GM12878 (cell line): ENCODE results near the gene ANO8. TPM values are rescaled to one million over a fixed set of nuclear protein-coding genes. Genes with fewer than 3 reads are reported as not detected.

Source experiments
- ATAC-seq: fragments of 200-7000 bp; cut with Tn5 transposase; 3 replicates; pipeline ENCODE4 v1.9.1; 2020; ENCODE audit warnings: mild to moderate bottlenecking, moderate library complexity
- BruUV-seq: library from RNA; stranded (reverse); fragments of 400-500 nt; replicated peaks from 2 replicates; lab custom pipeline; 2021; lab: Mats Ljungman, UMichigan
- CTCF ChIA-PET: fragments of 300-600 bp; sonication (Branson Sonifier 250); formaldehyde crosslinking; extraction: SDS; loops from one replicate; lab custom pipeline; 2021; ENCODE audit warnings: inconsistent platforms; lab: Yijun Ruan, JAX
- POLR2A ChIA-PET: fragments of 350-600 bp; formaldehyde crosslinking; extraction: SDS; loops from one replicate; lab custom pipeline; 2021; ENCODE audit warnings: inconsistent platforms; lab: Charles Lee
- RAD21 ChIA-PET: fragments of 300-600 bp; sonication (Branson Sonifier 250); formaldehyde crosslinking; loops from one replicate; lab custom pipeline; 2023; ENCODE audit warnings: antibody characterized with exemption; ENCODE audit not compliant: unreplicated experiment; lab: Charles Lee
- SMC1A ChIA-PET: fragments of 300-600 bp; sonication (Branson Sonifier 250); formaldehyde crosslinking; loops from one replicate; lab custom pipeline; 2023; ENCODE audit not compliant: unreplicated experiment, uncharacterized antibody; lab: Charles Lee
- DNase-seq: peaks from one replicate; pipeline ENCODE4 v3.0.0-alpha.2; 2011; ENCODE audit warnings: low read depth, low spot score
- FAIRE-seq: peaks from 3 replicates; lab custom pipeline; 2011; peaks lifted over from hg19 to GRCh38; lab: Jason Lieb, UNC
- H2AFZ ChIP-seq: 2 replicates; pipeline ENCODE4 v1.6.0; 2011; ENCODE audit warnings: low read depth, low read length, control low read depth; ENCODE audit not compliant: control insufficient read depth
- H3K27ac ChIP-seq: 2 replicates; pipeline ENCODE4 v1.5.1; 2011; ENCODE audit warnings: control low read depth; ENCODE audit not compliant: control insufficient read depth, insufficient read depth
- H3K27me3 ChIP-seq, 2 experiments: replicated peaks in 1 of 2; 2 replicates each; pipeline versions ENCODE4 v1.6.0 to v1.6.1; 2011; ENCODE audit warnings: low read length in 1 of 2; ENCODE audit not compliant: control insufficient read depth in 2 of 2, insufficient read depth in 2 of 2
- H3K36me3 ChIP-seq, 2 experiments: 2 replicates each; pipeline ENCODE4 v1.5.1; 2011; ENCODE audit warnings: low read length in 1 of 2; ENCODE audit not compliant: control insufficient read depth in 2 of 2, insufficient read depth in 2 of 2
- H3K4me1 ChIP-seq: 2 replicates; pipeline ENCODE4 v1.6.1; 2011; ENCODE audit warnings: mild to moderate bottlenecking, low read length, moderate library complexity, mixed read lengths; ENCODE audit not compliant: control insufficient read depth, insufficient read depth
- H3K4me2 ChIP-seq: 2 replicates; pipeline ENCODE4 v1.6.0; 2011; ENCODE audit warnings: control low read depth; ENCODE audit not compliant: control insufficient read depth, insufficient read depth
- H3K4me3 ChIP-seq: fragments of 200-600 bp; sonication (generic); 2 replicates; pipeline ENCODE4 v1.5.1; 2016
- H3K79me2 ChIP-seq: 2 replicates; pipeline ENCODE4 v1.6.0; 2011; ENCODE audit warnings: low read length; ENCODE audit not compliant: control insufficient read depth, insufficient read depth
- H3K9ac ChIP-seq: 2 replicates; pipeline ENCODE4 v1.8.0; 2011; ENCODE audit warnings: low read length, control low read depth, mixed read lengths; ENCODE audit not compliant: control insufficient read depth, insufficient read depth
- H3K9me3 ChIP-seq: replicated peaks from 3 replicates; pipeline ENCODE4 v1.5.1; 2011; ENCODE audit warnings: mild to moderate bottlenecking, low read length; ENCODE audit not compliant: control insufficient read depth, insufficient read depth
- H4K20me1 ChIP-seq: 2 replicates; pipeline ENCODE4 v1.6.0; 2011; ENCODE audit not compliant: control insufficient read depth, insufficient read depth
- CBX3 ChIP-seq: fragments of 200-600 bp; sonication (generic); IDR thresholded peaks from 2 replicates; pipeline ENCODE4 v1.6.1; 2016; ENCODE audit warnings: low read depth, borderline replicate concordance
- FOXK2 ChIP-seq: fragments of 450-650 bp; IDR thresholded peaks from 2 replicates; pipeline ENCODE4 v1.6.1; 2017; ENCODE audit warnings: mild to moderate bottlenecking, moderate library complexity
- IRF4 ChIP-seq: IDR thresholded peaks from 2 replicates; pipeline ENCODE4 v1.6.1; 2011; ENCODE audit warnings: low read depth, low read length
- NFYA ChIP-seq: IDR thresholded peaks from 2 replicates; pipeline ENCODE4 v1.6.1; 2011; ENCODE audit warnings: low read depth, mild to moderate bottlenecking, low read length, improper control_type of control experiment, borderline replicate concordance
- PAX5 ChIP-seq: IDR thresholded peaks from 2 replicates; pipeline ENCODE4 v1.6.1; 2011; ENCODE audit warnings: low read depth, low read length, borderline replicate concordance
- RBBP5 ChIP-seq: fragments of 200-600 bp; sonication (generic); conservative IDR thresholded peaks from 2 replicates; pipeline ENCODE4 v1.6.1; 2016
- RCOR1 ChIP-seq: conservative IDR thresholded peaks from 2 replicates; pipeline ENCODE4 v1.6.1; 2012; ENCODE audit warnings: low read depth, low read length, improper control_type of control experiment
- SUPT20H ChIP-seq: IDR thresholded peaks from 2 replicates; pipeline ENCODE4 v1.6.1; 2011; ENCODE audit warnings: low read depth, mild to moderate bottlenecking, low read length, moderate library complexity, borderline replicate concordance; ENCODE audit not compliant: control insufficient read depth
- ZNF217 ChIP-seq: fragments of 450-650 bp; IDR thresholded peaks from 2 replicates; pipeline ENCODE4 v1.6.1; 2017; ENCODE audit warnings: antibody characterized with exemption, mild to moderate bottlenecking
- WGBS: methylation state at CpG from one replicate; pipeline ENCODE4 v1.1.6; 2016; ENCODE audit warnings: low lambda C conversion rate; ENCODE audit not compliant: insufficient replicate concordance, insufficient coverage; ENCODE audit errors: missing lambda C conversion rate; 5-methylcytosine and 5-hydroxymethylcytosine counted together
- in situ Hi-C: fragments of 300-500 bp; cut with MboI; formaldehyde crosslinking; loops from 9 replicates; pipeline ENCODE4 v1.14.3; 2018; ENCODE audit warnings: mixed read lengths
- intact Hi-C: fragments of 100-400 bp; cut with micrococcal nuclease; formaldehyde crosslinking; loops from one replicate; pipeline ENCODE4 v1.14.2; 2022; ENCODE audit not compliant: unreplicated experiment
- polyA plus RNA-seq, 11 experiments: library from polyadenylated mRNA; depleted of rRNA in 4 of 11; unstranded in 6 of 11; stranded (reverse) in 5 of 11; fragments of >200 nt; fragmentation: Nextera tagmentation in 4 of 11; fragmentation: Illumina TruSeq in 1 of 11; extraction: Ambion mirVana in 4 of 11; extraction: Trizol in 1 of 11; gene quantifications; 1 replicate in 1 of 11; 2 replicates in 10 of 11; pipeline versions ENCODE4 v1.2.1 to v1.2.3, GENCODE V29; 2011 to 2016; ENCODE audit warnings: inconsistent platforms in 2 of 11, missing spikeins in 2 of 11, low read depth in 1 of 11
- total RNA-seq, 4 experiments: library from RNA; depleted of rRNA in 3 of 4; stranded (reverse); fragments of >200 nt in 3 of 4; fragmentation: Illumina TruSeq in 1 of 4; extraction: Trizol in 1 of 4; gene quantifications; 2 replicates each; pipeline versions ENCODE4 v1.2.1 to v1.2.3, GENCODE V29; 2013 to 2021
- TF ChIP-seq, protein P1 (sequence below): fragments of 450-650 bp; IDR thresholded peaks from 2 replicates; pipeline ENCODE4 v1.6.1; 2017; ENCODE audit warnings: borderline replicate concordance
- TF ChIP-seq, protein P2 (sequence below): fragments of 450-650 bp; IDR thresholded peaks from 2 replicates; pipeline ENCODE4 v1.6.1; 2016; ENCODE audit warnings: mild to moderate bottlenecking
- TF ChIP-seq, protein P3 (sequence below): IDR thresholded peaks from 2 replicates; pipeline ENCODE4 v1.6.1; 2012; ENCODE audit warnings: low read depth, low read length, improper control_type of control experiment

ANO8 gene
- total and polyA plus RNA-seq, 10 of the 15 experiments (the other 5 are each of a cell fraction or from before 2014, with no cell fraction given) = 0.04 to 6.7 (median 1.1) TPM

DNA sequence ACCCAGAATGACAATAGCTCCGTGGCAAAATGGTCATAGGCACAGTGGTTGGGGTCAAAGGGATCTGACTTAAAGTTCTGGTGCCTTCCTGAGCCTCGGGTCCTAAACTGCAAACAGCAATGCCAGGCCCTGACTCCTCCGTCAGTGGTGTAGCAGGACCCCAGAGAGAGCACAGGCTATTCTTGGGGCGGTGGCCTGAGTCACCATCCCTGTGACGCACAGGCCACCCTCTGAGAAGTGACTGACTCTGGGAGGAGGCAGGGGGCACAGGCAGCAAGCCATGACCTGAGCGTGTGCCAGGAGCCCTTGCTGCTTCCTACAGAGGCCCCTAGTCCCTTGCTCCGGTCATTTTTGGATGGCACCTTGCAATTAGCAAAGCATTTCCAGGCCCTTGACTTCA, 23.7 kb upstream of the ANO8 start:
- POLR2A ChIA-PET = interaction anchor here (0.7 kb wide), 1 partner anchor 72 kb away, joined by 3 read pairs; no protein-coding TSS in a partner anchor
- Histone ChIP-seq H3K4me2 (no peak overlapping the region), H3K9ac (no peak overlapping the region), H3K4me3 (no peak overlapping the region), H3K27me3 (no peaks in the 10 kb centered on the region), H3K79me2 (no peaks in the 10 kb centered on the region), H2AFZ (no peak overlapping the region), H3K27ac (no peak overlapping the region), H3K36me3 (no peaks in the 10 kb centered on the region), H3K9me3 (no peaks in the 10 kb centered on the region), H3K4me1 (no peaks in the 10 kb centered on the region), H4K20me1 (no peaks in the 10 kb centered on the region)
- CTCF ChIA-PET = interaction anchor here (1.0 to 3.0 kb wide), 3 partner anchors 9 to 36 kb away, joined by 3 to 11 read pairs (median 7); partner anchors contain the start of gene CCDC194
- 32% methylated on average over 7 of the region's 7 CpGs for WGBS
- BruUV-seq = no TSS peak
- TF ChIP-seq, protein P1, sequence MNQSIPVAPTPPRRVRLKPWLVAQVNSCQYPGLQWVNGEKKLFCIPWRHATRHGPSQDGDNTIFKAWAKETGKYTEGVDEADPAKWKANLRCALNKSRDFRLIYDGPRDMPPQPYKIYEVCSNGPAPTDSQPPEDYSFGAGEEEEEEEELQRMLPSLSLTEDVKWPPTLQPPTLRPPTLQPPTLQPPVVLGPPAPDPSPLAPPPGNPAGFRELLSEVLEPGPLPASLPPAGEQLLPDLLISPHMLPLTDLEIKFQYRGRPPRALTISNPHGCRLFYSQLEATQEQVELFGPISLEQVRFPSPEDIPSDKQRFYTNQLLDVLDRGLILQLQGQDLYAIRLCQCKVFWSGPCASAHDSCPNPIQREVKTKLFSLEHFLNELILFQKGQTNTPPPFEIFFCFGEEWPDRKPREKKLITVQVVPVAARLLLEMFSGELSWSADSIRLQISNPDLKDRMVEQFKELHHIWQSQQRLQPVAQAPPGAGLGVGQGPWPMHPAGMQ = no peak
- TF ChIP-seq RBBP5 = no peak
- TF ChIP-seq, protein P2, sequence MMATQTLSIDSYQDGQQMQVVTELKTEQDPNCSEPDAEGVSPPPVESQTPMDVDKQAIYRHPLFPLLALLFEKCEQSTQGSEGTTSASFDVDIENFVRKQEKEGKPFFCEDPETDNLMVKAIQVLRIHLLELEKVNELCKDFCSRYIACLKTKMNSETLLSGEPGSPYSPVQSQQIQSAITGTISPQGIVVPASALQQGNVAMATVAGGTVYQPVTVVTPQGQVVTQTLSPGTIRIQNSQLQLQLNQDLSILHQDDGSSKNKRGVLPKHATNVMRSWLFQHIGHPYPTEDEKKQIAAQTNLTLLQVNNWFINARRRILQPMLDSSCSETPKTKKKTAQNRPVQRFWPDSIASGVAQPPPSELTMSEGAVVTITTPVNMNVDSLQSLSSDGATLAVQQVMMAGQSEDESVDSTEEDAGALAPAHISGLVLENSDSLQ = no peak
- TF ChIP-seq ZNF217 = no peak
- no peak for TF ChIP-seq NFYA
- TF ChIP-seq FOXK2 = no peak
- no peak for TF ChIP-seq PAX5
- TF ChIP-seq, protein P3, sequence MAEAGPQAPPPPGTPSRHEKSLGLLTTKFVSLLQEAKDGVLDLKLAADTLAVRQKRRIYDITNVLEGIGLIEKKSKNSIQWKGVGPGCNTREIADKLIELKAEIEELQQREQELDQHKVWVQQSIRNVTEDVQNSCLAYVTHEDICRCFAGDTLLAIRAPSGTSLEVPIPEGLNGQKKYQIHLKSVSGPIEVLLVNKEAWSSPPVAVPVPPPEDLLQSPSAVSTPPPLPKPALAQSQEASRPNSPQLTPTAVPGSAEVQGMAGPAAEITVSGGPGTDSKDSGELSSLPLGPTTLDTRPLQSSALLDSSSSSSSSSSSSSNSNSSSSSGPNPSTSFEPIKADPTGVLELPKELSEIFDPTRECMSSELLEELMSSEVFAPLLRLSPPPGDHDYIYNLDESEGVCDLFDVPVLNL = no peak
- no peak for TF ChIP-seq RCOR1
- no peak for TF ChIP-seq IRF4
- TF ChIP-seq CBX3 = no peak
- no peak for TF ChIP-seq SUPT20H
- in situ Hi-C loops = no loop called here
- RAD21 ChIA-PET = no interaction called here
- intact Hi-C loops = no loop called here
- SMC1A ChIA-PET = interaction anchor here (0.5 kb wide), 1 partner anchor 59 kb away, joined by 3 read pairs; no protein-coding TSS in a partner anchor
- ATAC-seq = no peak
- no peak for FAIRE-seq
- no peak for DNase-seq
